IPS DF 6.9 (cell line): ENCODE results near the gene MLC1.

ENCODE experiments used
- DNase-seq: peaks from one replicate; pipeline ENCODE4 v3.0.0-alpha.2; 2013; ENCODE audit warnings: low read depth, low spot score
- H3K27ac ChIP-seq: one replicate; pipeline ENCODE4 v1.5.1; 2013; ENCODE audit warnings: low read length, control low read depth
- H3K27me3 ChIP-seq: 2 replicates; pipeline ENCODE4 v1.6.1; 2013; ENCODE audit warnings: mild to moderate bottlenecking, low read length; ENCODE audit not compliant: control insufficient read depth, insufficient read depth
- H3K36me3 ChIP-seq: 2 replicates; pipeline ENCODE4 v1.6.1; 2013; ENCODE audit warnings: low read length; ENCODE audit not compliant: control insufficient read depth, insufficient read depth
- H3K4me1 ChIP-seq: 2 replicates; pipeline ENCODE4 v1.6.1; 2013; ENCODE audit warnings: low read length; ENCODE audit not compliant: control insufficient read depth, insufficient read depth
- H3K4me3 ChIP-seq: 2 replicates; pipeline ENCODE4 v1.5.1; 2013; ENCODE audit warnings: mild to moderate bottlenecking, low read length
- H3K9me3 ChIP-seq: 2 replicates; pipeline ENCODE4 v1.6.1; 2013; ENCODE audit warnings: low read length, inconsistent platforms; ENCODE audit not compliant: control insufficient read depth, insufficient read depth
- WGBS: extraction: QIAGEN DNeasy Blood & Tissue Kit; methylation state at CpG from one replicate; pipeline ENCODE4 v1.1.7; 2013; ENCODE audit warnings: mixed read lengths, missing lambda C conversion rate; ENCODE audit not compliant: insufficient read length, insufficient coverage; 5-methylcytosine and 5-hydroxymethylcytosine counted together

Gene MLC1

GRCh38 chr22:50058061-50058905, 26.9 kb downstream of the MLC1 start, which contains the start of gene TTLL8:
TTLL8 (minus strand) TSS chr22:50058298.
- H3K27me3 ChIP-seq: no peaks in the 10 kb centered on the region; the same call in 1 of the 2 replicates
- no peak within 1 kb of the TSS for H3K27ac ChIP-seq
- H3K4me1 ChIP-seq: no peaks in the 10 kb centered on the region
- no peak for DNase-seq
- H3K4me3 ChIP-seq: peak within 1 kb of the TSS; percentile 47
- no peaks in the 10 kb centered on the region; the same call in 1 of the 2 replicates for H3K36me3 ChIP-seq
- no CpG with 5 or more reads among the region's 102 CpGs for WGBS
- no peaks in the 10 kb centered on the region for H3K9me3 ChIP-seq

- no peaks in the 10 kb centered on the region for H3K4me1 ChIP-seq
- no CpG with 5 or more reads among the region's 14 CpGs for WGBS
Observed at GRCh38 chr22:50057278-50058060, 27.8 kb downstream of the MLC1 start.

GRCh38 chr22:50056214-50056972, 28.8 kb downstream of the MLC1 start:
- Histone ChIP-seq H3K36me3 (no peaks in the 10 kb centered on the region; the same call in 1 of the 2 replicates), H3K4me3 (no peak overlapping the region), H3K9me3 (no peaks in the 10 kb centered on the region), H3K4me1 (no peaks in the 10 kb centered on the region), H3K27ac (no peak overlapping the region), H3K27me3 (no peaks in the 10 kb centered on the region; the same call in 1 of the 2 replicates)
- no CpG with 5 or more reads among the region's 34 CpGs for WGBS
- no peak for DNase-seq

More at GRCh38 chr22:50057278-50058060, 27.8 kb downstream of the MLC1 start:
- no peak for DNase-seq
- H3K9me3 ChIP-seq: no peaks in the 10 kb centered on the region
- H3K4me3 ChIP-seq: no peak overlapping the region; the same call in 1 of the 2 replicates
- H3K27me3 ChIP-seq: no peaks in the 10 kb centered on the region; the same call in 1 of the 2 replicates
- no peak overlapping the region for H3K27ac ChIP-seq
- no peaks in the 10 kb centered on the region; the same call in 1 of the 2 replicates for H3K36me3 ChIP-seq

- whole genome bisulfite sequencing: no CpG with 5 or more reads among the region's 18 CpGs
- H3K4me3 ChIP-seq: no peak overlapping the region
Observed at GRCh38 chr22:50053861-50054260, 31.4 kb downstream of the MLC1 start.

GRCh38 chr22:50051930-50052329, 33.3 kb downstream of the MLC1 start:
- H3K4me3 ChIP-seq: no peak overlapping the region
- WGBS: no CpG with 5 or more reads among the region's 18 CpGs
- no peaks in the 10 kb centered on the region for H3K9me3 ChIP-seq
- H3K27me3 ChIP-seq: no peaks in the 10 kb centered on the region
- no peaks in the 10 kb centered on the region for H3K36me3 ChIP-seq
- DNase-seq: no peak
- no peak overlapping the region for H3K27ac ChIP-seq
- no peaks in the 10 kb centered on the region for H3K4me1 ChIP-seq

More at GRCh38 chr22:50053861-50054260, 31.4 kb downstream of the MLC1 start:
- DNase-seq: no peak
- Histone ChIP-seq H3K36me3 (no peaks in the 10 kb centered on the region; the same call in 1 of the 2 replicates), H3K27me3 (no peaks in the 10 kb centered on the region; the same call in 1 of the 2 replicates), H3K27ac (no peak overlapping the region), H3K4me1 (no peaks in the 10 kb centered on the region), H3K9me3 (no peaks in the 10 kb centered on the region)

- Histone ChIP-seq H3K27me3 (no peaks in the 10 kb centered on the region), H3K9me3 (no peaks in the 10 kb centered on the region), H3K36me3 (no peaks in the 10 kb centered on the region), H3K4me3 (no peak overlapping the region), H3K27ac (no peak overlapping the region), H3K4me1 (no peaks in the 10 kb centered on the region)
- WGBS: no CpG with 5 or more reads among the region's 36 CpGs
- no peak for DNase-seq
Observed at GRCh38 chr22:50049299-50050195, 35.7 kb downstream of the MLC1 start.

GRCh38 chr22:50048836-50049235, 36.4 kb downstream of the MLC1 start:
- Histone ChIP-seq H3K36me3 (no peaks in the 10 kb centered on the region), H3K27me3 (no peaks in the 10 kb centered on the region), H3K27ac (no peak overlapping the region), H3K4me1 (no peaks in the 10 kb centered on the region; the same call in 1 of the 2 replicates), H3K9me3 (no peaks in the 10 kb centered on the region), H3K4me3 (no peak overlapping the region)
- WGBS: no CpG with 5 or more reads among the region's 17 CpGs
- DNase-seq: no peak

GRCh38 chr22:50048061-50048765, 37.0 kb downstream of the MLC1 start:
- no peak overlapping the region for H3K4me3 ChIP-seq
- no peaks in the 10 kb centered on the region; the same call in 1 of the 2 replicates for H3K4me1 ChIP-seq
- H3K27me3 ChIP-seq: no peaks in the 10 kb centered on the region
- no CpG with 5 or more reads among the region's 12 CpGs for WGBS
- no peaks in the 10 kb centered on the region for H3K36me3 ChIP-seq
- no peaks in the 10 kb centered on the region for H3K9me3 ChIP-seq
- DNase-seq: no peak
- H3K27ac ChIP-seq: no peak overlapping the region

- Histone ChIP-seq H3K27ac (no peak overlapping the region), H3K36me3 (no peaks in the 10 kb centered on the region), H3K4me1 (no peaks in the 10 kb centered on the region; the same call in 1 of the 2 replicates), H3K4me3 (no peak overlapping the region), H3K9me3 (no peaks in the 10 kb centered on the region), H3K27me3 (no peaks in the 10 kb centered on the region)
- no CpG with 5 or more reads among the region's 16 CpGs for WGBS
- no peak for DNase-seq
Observed at GRCh38 chr22:50047346-50047745, 37.9 kb downstream of the MLC1 start.
